ENCODE measurements around the gene CLASP1.

CLASP1 gene

GRCh38 chr2:121625953-121626352 lies 23.3 kb downstream of the CLASP1 start:
- Histone ChIP-seq H3K27me3 (ENCODE audit: insufficient read depth, low read length) (no peaks in the 10 kb centered on the region), H3K4me1 (ENCODE audit: insufficient read depth, low read length, severe bottlenecking) (no peaks in the 10 kb centered on the region), H4K20me1 (ENCODE audit: insufficient read depth, low read length) (no peaks in the 10 kb centered on the region), H3K27ac (ENCODE audit: low read depth, low read length, poor library complexity, severe bottlenecking) (no peak overlapping the region), H3K4me3 (ENCODE audit: low read depth, low read length, poor library complexity, severe bottlenecking) (no peak overlapping the region), H3K9me3 (ENCODE audit: low read length) (no peaks in the 10 kb centered on the region; the same call in 1 of the 2 replicates), H2AFZ (ENCODE audit: low read length) (no peak overlapping the region), H3K36me3 (ENCODE audit: insufficient read depth, low read length) (peaks cover 19% of the 10 kb centered on the region), H3K4me2 (ENCODE audit: low read length) (no peak overlapping the region), H3K9ac (ENCODE audit: low read length) (no peak overlapping the region), H3K79me2 (ENCODE audit: insufficient read depth, low read length) (peaks cover 67% of the 10 kb centered on the region), H3F3A (ENCODE audit: insufficient read depth, low read length) (no peaks in the 10 kb centered on the region), H3K9me2 (ENCODE audit: low read depth, low read length) (no peaks in the 10 kb centered on the region)
- TF ChIP-seq EZH2 (IDR thresholded peaks at IDR 0.05; ENCODE audit: borderline replicate concordance, low read length): no peak
- TF ChIP-seq CTCF (IDR thresholded peaks at IDR 0.05; ENCODE audit: low read length): no peak

- no peaks in the 10 kb centered on the region for H3K27me3 ChIP-seq (ENCODE audit: insufficient read depth, low read length)
- peak overlapping the region; percentile 84 for H3K27ac ChIP-seq (ENCODE audit: low read depth, low read length, poor library complexity, severe bottlenecking)
- TF ChIP-seq CTCF (IDR thresholded peaks at IDR 0.05; ENCODE audit: low read length): no peak
- TF ChIP-seq EZH2 (IDR thresholded peaks at IDR 0.05; ENCODE audit: borderline replicate concordance, low read length): no peak
- no peak overlapping the region for H2AFZ ChIP-seq (ENCODE audit: low read length)
- peaks cover 22% of the 10 kb centered on the region for H3K36me3 ChIP-seq (ENCODE audit: insufficient read depth, low read length)
- peak overlapping the region; percentile 40; the same call in 1 of the 2 replicates for H3K9ac ChIP-seq (ENCODE audit: low read length)
- peak overlapping the region; percentile 52; the same call in 1 of the 2 replicates for H3K4me2 ChIP-seq (ENCODE audit: low read length)
- no peak overlapping the region for H3K4me3 ChIP-seq (ENCODE audit: low read depth, low read length, poor library complexity, severe bottlenecking)
- peaks cover 47% of the 10 kb centered on the region for H3K79me2 ChIP-seq (ENCODE audit: insufficient read depth, low read length)
- H3K4me1 ChIP-seq (ENCODE audit: insufficient read depth, low read length, severe bottlenecking): peaks cover 21% of the 10 kb centered on the region
- H3K9me3 ChIP-seq (ENCODE audit: low read length): 0 out of 2 replicates have a peak, but pooled peaks cover 2% of the 10 kb centered on the region
- no peaks in the 10 kb centered on the region for H3F3A ChIP-seq (ENCODE audit: insufficient read depth, low read length)
- H4K20me1 ChIP-seq (ENCODE audit: insufficient read depth, low read length): no peaks in the 10 kb centered on the region
- H3K9me2 ChIP-seq (ENCODE audit: low read depth, low read length): no peaks in the 10 kb centered on the region
These were observed 32.1 kb downstream of the CLASP1 start for GRCh38 chr2:121617042-121617599.

- Histone ChIP-seq H3F3A (ENCODE audit: insufficient read depth, low read length) (peaks cover 7% of the 10 kb centered on the region), H3K4me1 (ENCODE audit: insufficient read depth, low read length, severe bottlenecking) (peaks cover 21% of the 10 kb centered on the region), H3K9me2 (ENCODE audit: low read depth, low read length) (no peaks in the 10 kb centered on the region), H3K36me3 (ENCODE audit: insufficient read depth, low read length) (peaks cover 20% of the 10 kb centered on the region), H3K79me2 (ENCODE audit: insufficient read depth, low read length) (peaks cover 36% of the 10 kb centered on the region), H3K9ac (ENCODE audit: low read length) (no peak overlapping the region), H3K4me3 (ENCODE audit: low read depth, low read length, poor library complexity, severe bottlenecking) (no peak overlapping the region), H2AFZ (ENCODE audit: low read length) (no peak overlapping the region), H3K9me3 (ENCODE audit: low read length) (0 out of 2 replicates have a peak, but pooled peaks cover 2% of the 10 kb centered on the region), H3K4me2 (ENCODE audit: low read length) (no peak overlapping the region), H3K27me3 (ENCODE audit: insufficient read depth, low read length) (no peaks in the 10 kb centered on the region), H3K27ac (ENCODE audit: low read depth, low read length, poor library complexity, severe bottlenecking) (no peak overlapping the region), H4K20me1 (ENCODE audit: insufficient read depth, low read length) (no peaks in the 10 kb centered on the region)
- no peak for TF ChIP-seq EZH2 (IDR thresholded peaks at IDR 0.05; ENCODE audit: borderline replicate concordance, low read length)
These were observed 35.5 kb downstream of the CLASP1 start for GRCh38 chr2:121613774-121614173.

GRCh38 chr2:121613152-121613551 lies 36.1 kb downstream of the CLASP1 start:
- H3K27ac ChIP-seq (ENCODE audit: low read depth, low read length, poor library complexity, severe bottlenecking): no peak overlapping the region
- H3K4me3 ChIP-seq (ENCODE audit: low read depth, low read length, poor library complexity, severe bottlenecking): no peak overlapping the region
- no peaks in the 10 kb centered on the region for H4K20me1 ChIP-seq (ENCODE audit: insufficient read depth, low read length)
- peaks cover 7% of the 10 kb centered on the region for H3F3A ChIP-seq (ENCODE audit: insufficient read depth, low read length)
- no peak overlapping the region for H3K4me2 ChIP-seq (ENCODE audit: low read length)
- peaks cover 19% of the 10 kb centered on the region for H3K4me1 ChIP-seq (ENCODE audit: insufficient read depth, low read length, severe bottlenecking)
- H3K9me3 ChIP-seq (ENCODE audit: low read length): 0 out of 2 replicates have a peak, but pooled peaks cover 2% of the 10 kb centered on the region
- no peak overlapping the region for H2AFZ ChIP-seq (ENCODE audit: low read length)
- H3K36me3 ChIP-seq (ENCODE audit: insufficient read depth, low read length): peaks cover 20% of the 10 kb centered on the region
- no peaks in the 10 kb centered on the region for H3K9me2 ChIP-seq (ENCODE audit: low read depth, low read length)
- TF ChIP-seq EZH2 (IDR thresholded peaks at IDR 0.05; ENCODE audit: borderline replicate concordance, low read length): no peak
- no peak for TF ChIP-seq CTCF (IDR thresholded peaks at IDR 0.05; ENCODE audit: low read length)
- peaks cover 34% of the 10 kb centered on the region for H3K79me2 ChIP-seq (ENCODE audit: insufficient read depth, low read length)
- no peak overlapping the region for H3K9ac ChIP-seq (ENCODE audit: low read length)
- H3K27me3 ChIP-seq (ENCODE audit: insufficient read depth, low read length): no peaks in the 10 kb centered on the region

All from OCI-LY1 (cell line).